GM19395 (cell line): ENCODE data around the gene NAPA.
A peak's percentile ranks its signal among the peaks of the same experiment; 100 is the strongest.
"Not testable (repeated sequence)": the region's sequence is repeated elsewhere in the genome, so short reads cannot be mapped to it uniquely, and the experiment has no call there.

Experiments
- ATAC-seq: cut with Tn5 transposase; IDR thresholded peaks from one replicate; pipeline ENCODE4 v1.9.1; 2021; ENCODE audit warnings: mild to moderate bottlenecking, moderate library complexity; ENCODE audit not compliant: unreplicated experiment

Gene NAPA

DNA sequence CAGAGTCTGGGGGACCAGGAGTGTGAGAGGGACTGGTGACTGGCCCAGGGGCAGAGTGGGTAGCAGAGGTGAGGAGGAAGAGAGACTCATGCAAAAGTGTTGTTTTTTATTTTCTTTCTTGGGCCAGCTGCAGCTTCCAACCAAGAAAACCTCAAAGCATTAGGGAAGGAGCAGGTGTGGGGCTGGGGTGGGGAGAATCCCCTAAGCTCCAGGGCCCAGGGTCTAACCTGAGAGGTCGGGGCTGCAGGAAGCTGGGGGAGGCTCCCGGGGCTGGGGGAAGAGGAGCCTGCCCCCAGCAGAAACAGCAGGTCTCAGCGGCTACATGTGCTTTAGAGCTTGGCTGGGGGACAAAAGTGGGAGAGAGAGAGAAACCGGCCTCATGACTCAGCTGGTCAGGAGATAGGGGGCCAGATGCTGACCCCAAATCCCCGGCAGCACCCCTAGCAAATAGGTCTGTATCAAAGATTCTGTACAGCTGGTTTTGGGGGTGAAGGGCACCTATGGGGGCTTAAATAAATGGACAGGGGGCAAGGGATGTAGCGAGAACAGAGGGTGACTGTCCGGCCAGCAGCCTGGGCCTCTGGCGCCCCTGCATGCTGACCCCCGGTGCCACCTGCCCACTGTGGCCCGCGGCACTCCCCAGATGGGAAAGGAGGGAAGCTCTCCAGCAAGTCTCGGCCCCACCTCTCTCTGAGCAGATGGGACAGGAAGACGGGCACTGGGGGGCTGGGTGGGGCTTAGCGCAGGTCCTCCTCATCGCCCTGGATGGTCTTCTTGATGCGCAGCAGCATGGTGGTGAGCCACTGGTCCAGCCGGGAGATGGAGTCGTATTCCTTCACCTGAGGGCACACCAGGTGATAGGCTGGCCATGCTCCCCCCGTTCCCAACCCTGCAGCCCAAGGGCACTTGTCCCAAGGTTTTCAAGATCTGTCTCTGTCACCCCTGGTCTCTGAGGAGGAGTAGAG, 27.0 kb downstream of the NAPA start:
- no peak for ATAC-seq

DNA sequence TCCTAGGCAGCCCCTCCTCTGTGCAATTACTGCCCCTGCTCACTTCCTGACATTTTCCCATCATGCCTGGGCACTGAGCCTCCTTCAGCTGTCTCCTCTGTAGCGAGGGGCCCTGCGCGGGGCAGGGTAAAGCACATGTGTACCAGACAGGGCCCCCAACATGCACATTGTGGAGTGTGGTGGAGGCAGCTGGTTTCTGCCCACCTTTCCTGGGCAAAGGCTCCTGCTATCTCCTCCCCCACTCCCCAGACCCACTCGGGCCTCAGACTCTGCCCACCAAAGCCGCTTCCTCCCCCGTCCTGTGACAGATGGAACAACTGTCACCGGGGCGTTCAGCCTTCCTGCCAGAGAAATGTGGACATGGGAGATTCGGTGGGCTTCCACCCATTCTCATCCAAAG, 28.0 kb downstream of the NAPA start:
- no peak for ATAC-seq

DNA sequence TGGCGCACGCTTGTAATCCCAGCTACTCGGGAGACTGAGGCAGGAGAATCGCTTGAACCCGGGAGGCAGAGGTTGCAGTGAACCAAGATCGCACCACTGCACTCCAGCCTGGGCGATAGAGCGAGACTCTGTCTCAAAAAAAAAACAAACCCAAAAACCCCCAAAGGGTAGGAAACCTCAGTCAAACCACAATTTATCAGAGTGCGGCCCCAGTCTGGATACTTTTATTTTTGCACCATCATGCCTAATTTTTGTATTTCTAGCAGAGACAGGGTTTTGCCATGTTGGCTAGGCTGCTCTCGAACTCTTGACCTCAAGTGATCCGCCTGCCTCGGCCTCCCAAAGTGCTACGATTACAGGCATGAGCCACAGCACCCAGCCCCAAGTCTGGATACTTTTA, 28.6 kb downstream of the NAPA start:
- not testable (repeated sequence) for ATAC-seq

DNA sequence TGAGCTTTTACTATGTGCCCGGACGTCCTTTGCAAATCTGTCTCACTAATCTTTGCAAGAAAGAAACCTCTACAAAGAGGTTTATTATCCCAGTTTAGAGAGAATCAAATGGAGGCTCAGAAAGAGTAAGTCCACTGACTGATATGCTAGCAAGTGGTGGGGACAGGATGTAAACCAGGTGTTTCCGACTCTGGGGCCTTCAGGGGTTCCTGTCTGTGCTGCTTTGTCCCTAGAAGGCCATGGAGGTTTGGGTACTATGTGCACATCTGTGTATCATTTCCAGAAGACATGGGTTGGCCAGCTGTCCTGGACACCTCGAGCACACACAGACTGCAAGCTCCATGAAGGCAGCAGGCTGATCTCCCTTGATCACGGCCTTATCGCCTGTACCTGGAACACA, 29.7 kb downstream of the NAPA start:
- ATAC-seq = no peak

DNA sequence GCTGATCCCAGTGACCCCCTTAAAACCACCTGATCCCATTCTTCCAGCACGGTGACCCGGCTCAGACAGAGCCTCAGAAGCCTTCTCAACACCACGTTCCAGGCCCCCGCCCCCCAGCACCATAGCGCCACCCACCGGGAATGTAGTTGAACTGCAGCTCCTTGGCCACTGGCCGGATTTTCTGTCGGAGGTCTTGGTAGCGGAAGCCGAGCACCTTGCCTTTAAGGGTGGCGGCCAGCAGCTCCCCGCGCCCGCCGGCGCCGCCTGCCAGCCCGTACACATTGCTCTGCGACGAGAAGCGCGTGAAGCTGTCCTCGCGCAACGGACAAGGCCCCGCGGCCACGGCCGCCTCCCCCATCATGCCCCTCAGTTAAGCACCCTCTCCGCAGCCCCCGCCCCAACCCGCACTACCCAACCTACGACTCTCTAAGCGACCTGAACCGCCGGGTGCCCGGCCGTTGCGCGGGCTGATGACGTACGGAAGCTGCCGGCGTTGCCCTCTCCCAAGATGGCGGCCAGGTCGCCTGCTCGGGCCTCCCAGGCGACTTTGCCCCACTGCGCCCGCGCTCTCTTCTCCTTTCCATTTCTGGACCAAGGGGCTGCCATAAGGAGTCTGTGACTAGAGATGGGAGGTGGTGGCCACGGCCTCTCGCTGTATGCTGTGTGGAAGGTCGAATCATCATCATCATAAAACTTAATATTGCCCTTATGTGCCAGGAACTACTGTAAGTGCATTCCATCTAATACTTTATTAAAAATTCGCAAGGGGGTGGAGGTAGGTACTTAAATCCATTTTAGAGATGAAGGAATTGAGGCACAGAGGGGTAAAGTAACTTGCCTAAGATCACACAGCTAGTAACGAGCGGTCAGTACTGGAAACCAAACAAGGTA, 30.8 kb downstream of the NAPA start, which contains the start of gene KPTN:
Gene KPTN (minus strand): TSS at position 420 of the 891 bp plus-strand sequence. CDS start 59 bp downstream, at position 361.
- ATAC-seq = peak; percentile 54

DNA sequence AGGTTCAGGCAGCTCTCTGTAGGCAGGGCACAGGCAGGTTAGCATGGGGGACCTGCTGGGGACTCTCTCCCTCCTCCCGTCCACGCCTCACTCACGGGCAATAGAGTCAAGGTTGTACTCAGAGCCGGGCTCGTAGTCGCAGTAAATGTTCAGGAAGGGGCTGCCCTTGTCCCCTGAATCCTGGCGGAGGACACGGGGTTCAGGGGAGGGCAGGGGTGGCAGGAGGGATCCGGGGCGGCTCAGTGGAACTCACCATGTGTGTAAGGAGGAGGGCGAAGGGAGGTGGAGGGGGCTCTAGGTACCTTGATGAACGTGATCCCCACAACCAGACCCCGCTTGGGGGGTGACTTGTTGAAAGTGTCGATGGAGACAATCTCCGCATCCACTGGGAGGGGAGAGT, 31.7 kb downstream of the NAPA start:
- ATAC-seq = no peak

DNA sequence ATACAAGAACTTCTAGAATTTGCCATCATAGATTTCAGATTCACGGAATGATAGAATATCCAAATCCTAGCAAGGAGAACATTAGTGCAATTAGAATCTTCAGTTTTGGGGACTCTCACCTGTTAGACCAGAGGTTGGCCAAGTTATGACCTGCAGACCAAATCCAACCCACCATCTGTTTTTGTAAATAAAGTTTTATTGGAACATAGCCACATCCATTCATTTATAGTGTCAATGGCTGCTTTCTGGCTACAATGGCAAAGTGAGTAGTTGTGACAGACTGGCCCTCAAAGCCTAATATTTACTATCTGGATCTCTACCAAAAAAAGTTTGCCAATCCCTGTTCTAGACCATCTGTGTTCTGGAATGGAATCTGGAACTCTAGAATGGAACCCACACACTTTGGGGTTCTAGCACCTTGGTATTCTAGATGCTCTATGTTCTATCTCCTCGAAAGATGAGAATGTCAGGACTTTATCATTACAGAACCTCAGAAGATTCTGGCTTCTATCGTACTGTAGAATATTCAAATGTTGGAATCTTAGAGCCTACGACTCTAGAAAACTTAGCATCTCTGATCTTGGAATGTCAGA, 33.3 kb downstream of the NAPA start:
- no peak for ATAC-seq

DNA sequence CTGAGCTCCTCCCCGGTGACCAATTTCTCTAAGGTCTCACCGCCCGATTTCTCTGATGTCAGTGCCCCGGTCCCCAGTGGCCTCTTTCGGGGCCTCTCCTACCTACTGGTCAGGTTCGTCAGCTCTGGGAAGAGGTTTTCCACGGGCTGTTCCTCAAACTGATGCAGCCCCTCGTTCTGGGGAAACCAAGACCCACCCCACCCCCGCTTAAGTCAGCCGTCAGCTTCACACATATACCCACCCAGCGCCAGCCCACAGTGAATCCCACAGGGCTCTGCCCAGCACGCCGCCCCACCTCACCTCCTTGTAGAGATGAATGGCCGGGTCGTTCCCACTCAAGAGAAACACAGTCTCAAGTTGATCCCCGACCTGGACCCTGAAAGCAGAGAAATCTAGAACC, 34.2 kb downstream of the NAPA start:
- ATAC-seq = no peak

DNA sequence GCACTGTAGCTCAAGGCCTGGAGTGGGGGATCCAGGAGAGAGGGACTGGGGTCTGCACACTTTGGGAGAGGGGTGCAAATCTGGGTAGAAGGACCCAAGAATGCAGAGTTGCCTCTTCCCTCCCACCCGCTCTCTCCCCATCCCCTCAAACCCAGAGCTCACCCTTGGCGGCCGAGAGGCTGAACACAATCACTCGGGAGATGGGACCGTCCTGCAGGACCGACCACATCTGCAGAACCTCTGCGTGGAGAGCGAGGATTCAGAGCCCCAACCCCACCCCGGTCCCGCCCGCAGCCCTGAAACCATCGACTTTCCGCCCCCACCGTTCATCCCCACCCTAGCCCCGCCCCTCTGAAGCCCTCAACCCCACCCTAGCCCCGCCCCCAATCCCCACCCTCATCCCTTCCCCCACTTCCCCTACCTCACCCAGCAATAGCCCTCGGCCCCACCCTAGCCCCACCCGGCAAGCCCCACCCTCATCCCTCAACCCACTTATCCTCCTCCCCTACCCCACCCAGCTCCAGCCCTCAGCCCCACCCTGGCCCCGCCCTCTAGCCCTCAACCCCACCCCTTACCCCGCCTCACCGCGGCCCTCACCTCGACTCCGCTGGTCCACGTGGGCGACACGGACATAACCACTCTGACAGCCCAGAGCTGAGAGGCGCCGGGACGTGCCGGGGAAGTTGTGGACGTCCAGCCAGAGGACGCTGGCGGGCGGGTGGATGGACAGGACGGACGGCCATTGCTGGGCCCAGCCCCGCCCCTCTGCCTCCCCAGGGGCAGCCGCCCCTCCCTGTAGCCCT, 35.0 kb downstream of the NAPA start:
- ATAC-seq = no peak

DNA sequence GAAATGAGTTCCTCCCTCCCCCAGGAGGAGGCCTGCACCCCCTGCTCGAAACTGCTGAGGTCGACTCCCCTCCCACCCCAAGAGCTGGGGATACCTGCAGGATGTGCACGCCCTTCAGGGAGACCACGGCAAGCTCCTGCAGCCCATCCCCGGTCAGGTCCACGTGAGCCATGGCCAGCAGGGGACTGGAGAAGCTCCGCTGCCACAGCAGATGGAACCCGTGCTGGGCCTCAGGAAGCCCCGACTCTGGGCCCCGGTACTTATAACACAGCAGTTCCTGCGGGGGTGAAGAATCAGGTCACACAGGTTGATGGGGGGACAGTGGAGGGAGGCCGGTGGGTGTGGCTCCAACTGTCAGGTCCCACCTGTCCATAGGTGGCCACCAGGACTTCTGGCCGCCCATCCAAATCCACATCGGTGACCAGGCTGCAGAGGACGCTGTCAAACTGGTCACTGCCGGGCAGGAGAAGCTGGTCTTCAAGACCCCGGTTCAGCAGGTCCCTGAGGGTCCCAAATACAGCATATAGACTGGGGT, 38.4 kb downstream of the NAPA start:
- ATAC-seq = no peak

DNA sequence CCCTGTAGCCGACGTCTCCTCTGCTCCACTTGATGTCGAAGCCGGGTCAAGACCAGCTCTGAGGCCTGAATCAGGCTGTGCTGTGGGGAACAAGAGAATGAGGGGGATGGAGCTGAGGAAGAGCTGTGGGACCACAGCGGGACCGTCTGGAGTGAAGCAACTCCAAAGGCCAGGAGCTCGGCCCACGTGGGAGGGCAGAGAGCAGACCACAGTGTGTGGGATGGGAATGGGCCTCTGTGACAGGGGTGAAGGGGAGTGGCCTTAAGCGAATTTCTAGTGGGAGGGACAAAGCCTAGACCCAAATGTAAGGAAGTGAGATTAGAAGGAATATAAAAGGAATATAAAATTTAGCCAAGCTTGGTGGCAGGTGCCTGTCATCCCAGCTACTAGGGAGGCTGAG, 39.4 kb downstream of the NAPA start:
- no peak for ATAC-seq

DNA sequence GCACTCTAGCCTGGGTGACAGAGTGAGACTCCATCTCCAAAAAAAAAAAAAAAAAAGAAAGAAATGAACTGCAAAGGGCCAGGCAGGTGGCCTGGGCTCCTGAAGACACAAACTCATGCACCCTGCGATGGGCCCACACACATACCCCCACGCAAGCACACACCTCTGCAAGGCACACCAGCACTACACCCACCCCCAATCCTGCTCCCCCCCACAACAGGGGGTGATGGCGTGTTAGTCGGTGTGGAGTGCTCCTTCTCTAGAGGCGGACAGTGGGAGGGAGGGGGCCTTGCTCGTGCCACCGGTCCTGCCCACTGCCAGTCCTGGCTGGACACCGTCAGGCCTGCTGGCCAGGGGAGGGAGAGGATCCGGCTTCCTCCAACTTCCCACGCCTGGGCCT, 41.5 kb downstream of the NAPA start:
- ATAC-seq = no peak

DNA sequence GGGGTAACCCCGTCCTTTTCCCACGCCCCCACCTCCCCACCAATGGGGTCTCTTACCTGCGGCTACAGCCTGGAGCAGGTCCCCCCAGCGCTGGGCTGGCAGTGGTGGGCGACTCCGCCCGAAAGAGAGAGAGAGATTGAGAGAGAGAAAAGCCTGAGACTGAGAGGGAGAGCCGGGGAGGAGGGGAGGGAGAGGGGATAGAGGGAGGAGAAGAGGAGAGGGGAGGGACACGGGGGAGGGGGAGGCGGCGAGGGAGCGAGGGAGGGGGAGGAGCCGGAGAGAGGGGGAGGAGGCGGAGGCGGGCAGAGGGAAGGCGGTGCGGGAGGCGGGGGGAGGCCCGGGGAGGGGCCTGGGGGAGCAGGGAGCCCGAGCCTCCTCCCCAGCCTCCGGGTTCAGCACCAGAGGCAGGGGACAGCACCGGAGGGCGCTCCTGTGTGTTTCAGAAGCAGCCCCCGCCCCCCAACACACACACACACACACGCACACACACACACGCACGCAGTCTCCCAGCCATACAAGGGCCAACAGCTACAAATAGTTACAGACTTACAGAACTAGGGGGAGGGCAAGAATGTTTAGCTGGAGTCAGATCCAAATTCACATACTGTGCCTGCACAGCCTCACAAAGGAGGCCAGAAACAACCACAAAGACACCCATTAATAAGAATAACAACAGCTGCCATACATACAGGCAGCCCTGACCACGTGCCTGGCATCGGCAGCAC, 43.0 kb downstream of the NAPA start, which contains the start of gene SLC8A2:
Gene SLC8A2 (minus strand): TSS at position 161 of the 725 bp plus-strand sequence. CDS start 5,490 bp downstream, outside the sequence.
- ATAC-seq = no peak

DNA sequence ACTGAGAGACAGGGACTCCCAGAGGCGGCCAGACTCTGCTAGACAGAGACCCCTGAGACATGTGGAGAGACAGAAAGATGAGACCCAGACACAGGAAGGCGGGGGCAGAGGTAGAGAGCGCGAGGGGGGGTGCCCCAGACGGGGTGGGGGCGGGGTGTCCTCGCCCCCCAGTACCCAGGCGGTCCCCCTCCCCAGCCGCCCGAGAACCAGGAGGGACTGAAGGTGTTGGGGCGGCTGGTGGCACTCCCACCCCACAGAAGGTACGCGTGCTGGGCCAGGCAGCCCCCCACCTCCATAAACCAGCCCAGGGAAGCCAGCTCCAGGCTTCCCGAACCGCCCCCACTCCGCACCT, 43.5 kb downstream of the NAPA start:
- ATAC-seq = no peak

DNA sequence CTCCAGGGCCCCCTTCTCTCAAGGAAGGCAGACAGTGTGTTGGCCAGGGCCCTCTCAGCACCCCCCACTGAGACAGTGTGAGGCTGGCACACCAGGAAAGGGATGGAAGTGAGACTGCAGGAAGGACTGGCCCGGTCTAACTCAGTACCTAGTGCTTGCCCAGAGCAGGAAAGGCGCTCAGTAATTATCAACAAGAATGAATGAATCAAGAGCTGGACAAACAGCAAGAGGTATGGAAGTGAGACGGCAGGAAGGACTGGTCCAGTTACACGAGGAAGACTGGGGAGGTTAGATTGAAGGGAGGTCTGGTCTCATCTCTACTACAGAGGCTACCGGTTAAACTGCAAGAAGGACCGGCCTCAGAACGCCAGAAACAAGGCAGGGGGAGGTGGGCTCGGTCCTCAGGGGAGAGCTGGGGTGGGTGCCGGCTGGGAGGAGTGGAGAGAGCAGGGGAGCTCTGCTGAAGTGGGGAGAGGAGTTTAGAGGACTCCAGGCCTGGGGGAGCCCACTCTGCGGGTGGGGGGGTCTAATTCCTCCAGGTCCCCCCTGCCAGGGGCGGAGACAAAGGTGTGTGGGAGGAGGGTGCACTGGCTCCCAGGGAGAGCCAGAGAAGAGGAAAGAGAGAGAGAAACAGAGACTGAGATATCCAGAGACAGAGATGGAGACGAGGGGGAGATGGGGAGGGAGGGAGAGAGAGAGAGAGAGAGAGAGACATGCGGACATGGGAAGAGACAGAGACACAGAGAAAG, 44.2 kb downstream of the NAPA start:
- ATAC-seq = no peak

DNA sequence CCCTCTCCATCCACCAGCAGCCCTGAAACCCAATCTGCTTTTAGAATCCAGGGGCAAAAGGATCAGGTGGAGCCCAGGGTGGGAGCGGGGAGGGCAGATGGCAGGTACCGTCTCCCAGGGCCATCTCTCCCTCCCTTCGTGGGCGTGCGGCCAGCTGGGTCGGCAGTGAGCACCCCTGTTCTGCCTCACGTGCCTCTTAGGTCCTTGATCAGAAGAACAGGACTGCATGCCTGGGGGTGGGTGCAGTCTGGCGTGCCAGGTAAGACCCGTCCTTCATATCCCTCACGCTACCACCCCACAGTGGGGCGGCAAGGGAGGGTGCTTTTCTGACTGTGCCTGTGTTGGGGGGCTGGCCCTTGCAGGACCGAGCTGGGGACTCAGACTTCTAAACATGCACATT, 45.1 kb downstream of the NAPA start:
- ATAC-seq = no peak

DNA sequence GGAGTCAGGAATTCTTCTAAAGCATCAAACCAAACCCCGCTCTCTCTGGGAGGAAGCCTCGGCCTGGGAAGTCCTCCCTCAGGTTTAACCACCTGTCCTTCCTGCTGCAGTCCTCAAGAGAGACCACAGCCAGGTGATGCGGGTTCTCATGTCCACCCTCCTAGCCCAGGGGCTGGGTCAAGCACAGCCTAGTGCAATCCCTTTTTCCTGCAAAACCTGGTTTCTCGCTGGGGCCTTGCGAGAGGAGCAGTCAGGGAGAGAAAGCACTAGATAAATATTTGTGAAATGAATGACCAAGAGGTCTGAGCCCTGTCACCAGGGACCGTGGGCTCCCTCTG, 45.5 kb downstream of the NAPA start:
- ATAC-seq = no peak

DNA sequence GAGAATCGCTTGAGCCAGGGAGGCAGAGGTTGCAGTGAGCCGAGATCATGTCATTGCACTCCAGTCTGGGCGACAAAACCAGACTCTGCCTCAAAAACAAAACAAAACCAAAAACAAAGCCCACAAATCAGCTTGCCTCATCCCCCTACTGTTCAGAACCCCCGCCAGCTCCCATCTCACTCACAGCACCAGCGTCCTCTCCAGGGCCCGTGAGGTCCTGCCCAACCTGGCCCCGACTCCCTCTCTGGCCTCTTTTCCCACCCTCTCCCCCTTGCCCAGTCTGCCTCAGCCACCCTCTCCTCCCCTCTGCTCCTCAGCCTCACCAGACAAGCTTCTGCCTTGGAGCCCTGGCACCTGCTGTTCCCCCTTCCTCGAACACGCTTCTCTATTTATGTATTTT, 46.9 kb downstream of the NAPA start:
- ATAC-seq = no peak

DNA sequence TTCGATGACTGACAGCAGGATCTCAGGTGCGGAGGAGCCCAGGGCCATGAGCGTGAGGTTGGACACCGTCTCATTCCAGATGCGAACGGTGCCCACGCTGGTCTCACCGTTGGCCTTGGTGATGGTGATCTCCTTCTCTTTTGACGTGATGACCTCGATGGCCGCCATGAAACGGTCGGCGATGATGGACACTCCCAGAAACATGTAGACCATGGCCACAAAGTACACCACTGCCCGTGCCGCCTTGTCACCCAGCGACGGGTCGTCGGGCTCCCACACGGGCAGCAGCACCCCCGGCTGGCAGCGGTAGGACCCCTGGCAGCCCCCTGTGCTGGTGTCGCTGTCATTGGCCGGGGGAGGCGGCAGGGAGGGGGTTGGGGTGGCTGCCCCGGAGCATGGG, 48.9 kb downstream of the NAPA start:
- no peak for ATAC-seq
